Ovary (tissue), 9 donors: ENCODE data around the gene DEGS2. TPM values are rescaled to one million over a fixed set of nuclear protein-coding genes. Genes with fewer than 3 reads are reported as not detected.

Source experiments
- DNase-seq, 5 donors: peaks; one replicate each; pipeline ENCODE4 v3.0.0-alpha.2; 2019 to 2020
- H3K27ac ChIP-seq, 2 donors: fragments of 200-600 bp; one replicate each; pipeline versions ENCODE4 v1.5.1 to v1.8.0; 2019 to 2022
- H3K27me3 ChIP-seq: fragments of 200-600 bp; one replicate; pipeline ENCODE4 v1.8.0; 2022
- H3K36me3 ChIP-seq: fragments of 200-600 bp; sonication (generic); one replicate; pipeline ENCODE4 v1.5.1; 2019
- H3K4me1 ChIP-seq: one replicate; pipeline ENCODE4 v1.8.1; 2013; ENCODE audit warnings: mild to moderate bottlenecking, moderate library complexity; ENCODE audit not compliant: insufficient read depth
- H3K4me3 ChIP-seq: fragments of 200-600 bp; sonication (generic); one replicate; pipeline ENCODE4 v1.5.1; 2017
- H3K9me3 ChIP-seq, 2 donors: fragments of 200-600 bp in 1 of 2; sonication (generic) in 1 of 2; one replicate each; pipeline versions ENCODE4 v1.5.1 to v1.8.1; 2013 to 2019; ENCODE audit warnings: mild to moderate bottlenecking in 1 of 2, moderate library complexity in 1 of 2
- CTCF ChIP-seq, 3 donors: fragments of 450-650 bp in 2 of 3; fragments of 200-600 bp in 1 of 3; IDR thresholded peaks; one replicate each; pipeline versions ENCODE4 v1.5.1 to v1.8.0; 2016 to 2022; ENCODE audit warnings: antibody characterized with exemption in 3 of 3, mild to moderate bottlenecking in 1 of 3
- EP300 ChIP-seq: sonication (generic); formaldehyde crosslinking; IDR thresholded peaks from one replicate; pipeline ENCODE4 v1.6.1; 2017; ENCODE audit warnings: antibody characterized with exemption
- POLR2A ChIP-seq: fragments of 450-650 bp; IDR thresholded peaks from one replicate; pipeline ENCODE4 v1.6.1; 2017; ENCODE audit warnings: antibody characterized with exemption, mild to moderate bottlenecking, moderate library complexity
- WGBS, 3 donors: extraction: QIAGEN DNeasy Blood & Tissue Kit in 1 of 3; methylation state at CpG; one replicate each; pipeline versions ENCODE4 v1.1.5 to v1.1.7; 2013 to 2017; 5-methylcytosine and 5-hydroxymethylcytosine counted together
- intact Hi-C, 4 donors: fragments of 100-400 bp; cut with DNase I; formaldehyde crosslinking; loops; one replicate each; pipeline versions ENCODE4 v1.11.0 to v1.15.1; 2022 to 2023
- polyA plus RNA-seq, 2 donors: library from polyadenylated mRNA; stranded (reverse); fragments of 200-250 nt in 1 of 2; fragments of 350-450 nt in 1 of 2; fragmentation: Illumina TruSeq in 1 of 2; extraction: RNeasy Lipid Tissue Mini Kit (QIAGEN cat#74804) in 1 of 2; gene quantifications; one replicate each; pipeline ENCODE4 v1.2.3, GENCODE V29; 2013 to 2014
- total RNA-seq, 7 donors: library from RNA; depleted of rRNA in 2 of 7; stranded (reverse); fragments of >200 nt in 2 of 7; fragmentation: NEBNext Ultra II Directional in 3 of 7; extraction: Animal tissue kit (Norgen Biotek cat#: 25700) in 3 of 7; gene quantifications; one replicate each; pipeline versions ENCODE4 v1.1.0 to v1.2.4, GENCODE V29; 2016 to 2023
- donor health status: DM: no; HTN: no; CAD: no; lungs with moderate emphysema.
- donor health status: DM: no; HTN: no; CAD: no.
- donor health status: Bipolar disorder and iron deficiency.
- donor health status: DM: yes; HTN: yes; CAD: no.
- donor health status: DM: no; HTN: no; CAD: no.
- donor health status: DM: yes; HTN: yes; CAD: no.

Gene DEGS2
- total and polyA plus RNA-seq, 9 donors, result 0.45 to 7.9 (median 2.3) TPM; not detected in 1

GRCh38 chr14:100203146-100203545 lies 43.7 kb upstream of the DEGS2 start:
- intact Hi-C loops, result no loop called here
- 84 to 87% (median 87%) methylated on average over 4 of the region's 4 CpGs for WGBS, 3 donors
- Histone ChIP-seq H3K27ac (no peak overlapping the region), H3K4me3 (no peak overlapping the region), H3K9me3 (no peaks in the 10 kb centered on the region), H3K4me1 (no peaks in the 10 kb centered on the region), H3K27me3 (no peaks in the 10 kb centered on the region), H3K36me3 (no peaks in the 10 kb centered on the region)
- TF ChIP-seq CTCF (IDR thresholded peaks at IDR 0.05), result no peak
- no peak for TF ChIP-seq POLR2A
- TF ChIP-seq EP300, result no peak
- no peak for DNase-seq

GRCh38 chr14:100202712-100203111 lies 43.3 kb upstream of the DEGS2 start:
- 69 to 74% (median 70%) methylated on average over 4 of the region's 4 CpGs for WGBS, 3 donors
- Histone ChIP-seq H3K4me1 (no peaks in the 10 kb centered on the region), H3K9me3 (no peaks in the 10 kb centered on the region), H3K27me3 (no peaks in the 10 kb centered on the region), H3K27ac (no peak overlapping the region), H3K36me3 (no peaks in the 10 kb centered on the region), H3K4me3 (no peak overlapping the region)
- intact Hi-C loops, result no loop called here
- no peak for DNase-seq
- TF ChIP-seq POLR2A (no peak), CTCF (IDR thresholded peaks at IDR 0.05) (no peak), EP300 (no peak)

GRCh38 chr14:100201701-100202100 lies 42.3 kb upstream of the DEGS2 start:
- Histone ChIP-seq H3K4me1 (no peaks in the 10 kb centered on the region), H3K9me3 (no peaks in the 10 kb centered on the region), H3K27ac (no peak overlapping the region), H3K27me3 (no peaks in the 10 kb centered on the region), H3K4me3 (no peak overlapping the region), H3K36me3 (no peaks in the 10 kb centered on the region)
- TF ChIP-seq EP300 (no peak), POLR2A (no peak), CTCF (IDR thresholded peaks at IDR 0.05) (no peak)
- WGBS, 3 donors, result 85 to 96% (median 91%) methylated on average over 5 of the region's 5 CpGs
- intact Hi-C loops, result no loop called here
- no peak for DNase-seq

- H3K36me3 ChIP-seq, result no peaks in the 10 kb centered on the region
- 86 to 92% (median 91%) methylated on average over 3 of the region's 3 CpGs for WGBS, 3 donors
- H3K4me1 ChIP-seq, result no peaks in the 10 kb centered on the region
- intact Hi-C loops, result no loop called here
- no peak overlapping the region for H3K4me3 ChIP-seq
- H3K9me3 ChIP-seq, result no peaks in the 10 kb centered on the region
- no peak for DNase-seq
- no peaks in the 10 kb centered on the region for H3K27me3 ChIP-seq
- TF ChIP-seq CTCF (IDR thresholded peaks at IDR 0.05) (no peak), EP300 (no peak), POLR2A (no peak)
- H3K27ac ChIP-seq, result no peak overlapping the region
Observed at GRCh38 chr14:100200311-100200710, 40.9 kb upstream of the DEGS2 start.
